ENCODE results near the gene PTPRA. TPM values are rescaled to one million over a fixed set of nuclear protein-coding genes. Genes with fewer than 3 reads are reported as not detected.

PTPRA gene
- total RNA-seq, 1 donor from 2014 or later, result 23.5 TPM

- TF ChIP-seq, protein P1, sequence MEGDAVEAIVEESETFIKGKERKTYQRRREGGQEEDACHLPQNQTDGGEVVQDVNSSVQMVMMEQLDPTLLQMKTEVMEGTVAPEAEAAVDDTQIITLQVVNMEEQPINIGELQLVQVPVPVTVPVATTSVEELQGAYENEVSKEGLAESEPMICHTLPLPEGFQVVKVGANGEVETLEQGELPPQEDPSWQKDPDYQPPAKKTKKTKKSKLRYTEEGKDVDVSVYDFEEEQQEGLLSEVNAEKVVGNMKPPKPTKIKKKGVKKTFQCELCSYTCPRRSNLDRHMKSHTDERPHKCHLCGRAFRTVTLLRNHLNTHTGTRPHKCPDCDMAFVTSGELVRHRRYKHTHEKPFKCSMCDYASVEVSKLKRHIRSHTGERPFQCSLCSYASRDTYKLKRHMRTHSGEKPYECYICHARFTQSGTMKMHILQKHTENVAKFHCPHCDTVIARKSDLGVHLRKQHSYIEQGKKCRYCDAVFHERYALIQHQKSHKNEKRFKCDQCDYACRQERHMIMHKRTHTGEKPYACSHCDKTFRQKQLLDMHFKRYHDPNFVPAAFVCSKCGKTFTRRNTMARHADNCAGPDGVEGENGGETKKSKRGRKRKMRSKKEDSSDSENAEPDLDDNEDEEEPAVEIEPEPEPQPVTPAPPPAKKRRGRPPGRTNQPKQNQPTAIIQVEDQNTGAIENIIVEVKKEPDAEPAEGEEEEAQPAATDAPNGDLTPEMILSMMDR (IDR thresholded peaks at IDR 0.05; ENCODE audit: borderline replicate concordance), result no peak
- Histone ChIP-seq H3K36me3 (peaks cover 3% of the 10 kb centered on the region), H3K4me3 (peak overlapping the region; percentile 89), H3K4me1 (peaks cover 67% of the 10 kb centered on the region), H3K27me3 (ENCODE audit: low read depth) (no peaks in the 10 kb centered on the region), H3K9me3 (replicated peaks) (no peaks in the 10 kb centered on the region), H3K27ac (replicated peaks) (peak overlapping the region; percentile 92)
- intact Hi-C loops (cut with micrococcal nuclease), result no loop called here
- DNase-seq, result peak; percentile 59
Measured at GRCh38 chr20:2873747-2874041, 413 bp downstream of the PTPRA start.

DNA sequence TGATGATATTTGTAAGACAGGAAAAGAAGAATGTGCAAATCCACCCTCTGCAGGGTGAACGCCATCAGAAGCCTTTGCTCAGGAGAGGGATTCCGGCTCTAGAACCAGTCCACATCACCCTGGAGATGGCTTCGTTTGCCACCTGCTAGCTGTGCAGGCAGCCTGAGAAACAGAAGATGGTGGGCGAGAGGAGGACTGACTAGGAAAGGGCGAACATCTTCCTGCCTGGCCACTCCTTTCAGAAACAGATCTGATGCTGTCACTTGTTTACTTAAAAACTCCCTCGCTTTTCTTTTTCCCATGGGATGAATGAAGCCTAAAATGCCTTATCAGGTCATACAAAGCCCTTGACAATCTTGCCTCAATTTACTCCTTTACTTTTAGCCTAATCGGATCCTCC is 1.2 kb downstream of the PTPRA start:
- Histone ChIP-seq H3K27me3 (ENCODE audit: low read depth) (no peaks in the 10 kb centered on the region), H3K4me1 (peaks cover 74% of the 10 kb centered on the region), H3K9me3 (replicated peaks) (no peaks in the 10 kb centered on the region), H3K27ac (replicated peaks) (no peak overlapping the region), H3K4me3 (peak overlapping the region; percentile 89), H3K36me3 (peaks cover 3% of the 10 kb centered on the region)
- TF ChIP-seq, protein P1 (IDR thresholded peaks at IDR 0.05; ENCODE audit: borderline replicate concordance), result no peak
- intact Hi-C loops (cut with micrococcal nuclease), result no loop called here
- no peak for DNase-seq

DNA sequence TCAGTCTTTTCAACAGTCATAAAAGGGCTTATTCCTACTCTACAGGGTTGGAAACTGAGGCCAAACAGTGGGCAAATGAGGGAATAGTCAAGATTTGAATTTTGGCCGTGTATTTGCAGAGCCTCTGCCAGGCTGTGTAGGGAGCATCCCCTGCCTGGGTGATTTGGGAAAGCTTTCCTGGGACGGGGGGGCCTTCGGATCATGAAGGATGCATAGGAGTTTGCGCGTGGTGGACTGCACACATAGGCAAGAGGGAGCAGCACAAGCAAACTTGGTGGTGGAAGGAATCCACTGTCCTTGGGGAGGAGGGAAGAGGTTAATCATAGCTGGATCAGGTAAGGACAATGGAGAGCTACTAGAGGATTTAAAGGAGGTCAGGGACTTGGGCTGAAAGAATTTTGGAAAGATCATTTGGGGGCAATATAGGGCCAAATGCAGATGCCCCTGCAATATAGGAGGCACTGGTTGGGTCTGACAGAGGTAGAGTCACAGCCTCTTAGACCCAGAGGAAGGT is 2.5 kb downstream of the PTPRA start:
- no peak overlapping the region for H3K27ac ChIP-seq (replicated peaks)
- peaks cover 74% of the 10 kb centered on the region for H3K4me1 ChIP-seq
- TF ChIP-seq, protein P1 (IDR thresholded peaks at IDR 0.05; ENCODE audit: borderline replicate concordance), result no peak
- peak overlapping the region; percentile 89 for H3K4me3 ChIP-seq
- peaks cover 3% of the 10 kb centered on the region for H3K36me3 ChIP-seq
- no peaks in the 10 kb centered on the region for H3K9me3 ChIP-seq (replicated peaks)
- no peaks in the 10 kb centered on the region for H3K27me3 ChIP-seq (ENCODE audit: low read depth)
- intact Hi-C loops (cut with micrococcal nuclease), result no loop called here
- DNase-seq, result no peak

DNA sequence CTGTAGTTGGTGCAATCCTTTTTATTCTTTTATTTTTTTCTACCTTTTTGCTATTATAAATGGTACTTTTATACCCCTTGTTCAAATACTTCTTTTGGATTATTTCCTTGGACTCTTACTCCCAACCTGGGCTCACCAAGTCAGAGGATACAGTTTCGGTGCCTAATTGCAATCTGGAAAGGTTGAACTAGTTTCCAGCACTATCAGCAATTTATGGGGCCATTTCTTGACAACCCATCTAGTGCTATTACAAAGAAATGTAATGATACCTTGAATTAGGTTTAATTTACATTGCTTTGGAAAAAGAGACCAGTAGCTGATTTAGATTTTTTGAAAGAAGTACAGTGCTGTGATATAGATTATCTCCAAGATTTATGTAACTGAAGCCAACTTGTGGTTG is 5.2 kb downstream of the PTPRA start:
- Histone ChIP-seq H3K27me3 (ENCODE audit: low read depth) (no peaks in the 10 kb centered on the region), H3K36me3 (peaks cover 3% of the 10 kb centered on the region), H3K4me3 (no peak overlapping the region), H3K9me3 (replicated peaks) (no peaks in the 10 kb centered on the region), H3K27ac (replicated peaks) (peak overlapping the region; percentile 18), H3K4me1 (peaks cover 50% of the 10 kb centered on the region)
- intact Hi-C loops (cut with micrococcal nuclease), result no loop called here
- DNase-seq, result no peak
- TF ChIP-seq, protein P1 (IDR thresholded peaks at IDR 0.05; ENCODE audit: borderline replicate concordance), result no peak

DNA sequence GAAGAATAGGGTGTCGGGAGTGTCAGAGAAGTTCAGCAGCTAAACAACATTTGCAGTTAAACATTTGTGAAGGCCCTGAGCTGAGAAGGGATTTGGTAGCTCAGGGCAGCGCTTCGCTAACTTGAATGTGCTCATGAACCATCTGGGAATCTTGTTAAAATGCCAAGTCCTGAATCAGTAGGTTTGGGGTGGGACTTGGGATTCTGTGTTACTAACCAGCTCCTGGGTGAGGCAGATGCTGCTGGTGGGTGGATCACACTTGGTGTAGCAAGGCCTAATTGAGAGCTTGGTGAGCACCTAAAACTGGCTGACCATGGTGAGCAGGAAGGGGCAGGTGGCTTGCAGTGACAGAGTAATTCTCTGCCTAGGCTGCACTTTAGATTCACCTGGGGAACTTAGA is 5.9 kb downstream of the PTPRA start:
- TF ChIP-seq, protein P1 (IDR thresholded peaks at IDR 0.05; ENCODE audit: borderline replicate concordance), result no peak
- Histone ChIP-seq H3K27me3 (ENCODE audit: low read depth) (no peaks in the 10 kb centered on the region), H3K27ac (replicated peaks) (peak overlapping the region; percentile 18), H3K4me1 (peaks cover 43% of the 10 kb centered on the region), H3K9me3 (replicated peaks) (no peaks in the 10 kb centered on the region), H3K4me3 (no peak overlapping the region), H3K36me3 (peaks cover 3% of the 10 kb centered on the region)
- intact Hi-C loops (cut with micrococcal nuclease), result no loop called here
- DNase-seq, result no peak

DNA sequence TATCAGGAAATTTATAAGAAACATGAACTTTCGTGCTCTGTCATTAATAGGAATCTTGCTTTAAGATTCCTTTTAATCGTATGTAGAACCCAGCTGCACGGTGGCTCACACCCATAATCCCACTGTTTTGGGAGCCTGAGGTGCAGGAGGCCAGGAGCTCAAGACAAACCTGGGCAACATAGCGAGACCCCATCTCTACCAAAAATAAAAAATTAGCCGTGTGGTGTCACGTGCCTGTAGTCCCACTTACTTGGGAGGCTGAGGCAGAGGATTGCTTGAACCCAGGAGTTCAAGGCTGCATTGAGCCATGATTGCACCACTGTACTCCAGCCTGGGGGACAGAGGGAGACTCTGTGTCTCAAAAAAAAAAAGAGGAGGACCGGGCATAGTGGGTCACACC is 7.4 kb downstream of the PTPRA start:
- TF ChIP-seq, protein P1 (IDR thresholded peaks at IDR 0.05; ENCODE audit: borderline replicate concordance), result no peak
- Histone ChIP-seq H3K36me3 (peaks cover 3% of the 10 kb centered on the region), H3K27ac (replicated peaks) (no peak overlapping the region), H3K27me3 (ENCODE audit: low read depth) (no peaks in the 10 kb centered on the region), H3K4me3 (no peak overlapping the region), H3K4me1 (peaks cover 28% of the 10 kb centered on the region), H3K9me3 (replicated peaks) (no peaks in the 10 kb centered on the region)
- DNase-seq, result no peak
- intact Hi-C loops (cut with micrococcal nuclease), result no loop called here
